HG03342 (cell line): ENCODE measurements around the gene PLD4.
"Not testable (repeated sequence)": the region's sequence is repeated elsewhere in the genome, so short reads cannot be mapped to it uniquely, and the experiment has no call there.

Experiments
- ATAC-seq: cut with Tn5 transposase; IDR thresholded peaks from one replicate; pipeline ENCODE4 v1.9.1; 2021; ENCODE audit warnings: mild to moderate bottlenecking, moderate library complexity; ENCODE audit not compliant: unreplicated experiment

Gene PLD4, protein sequence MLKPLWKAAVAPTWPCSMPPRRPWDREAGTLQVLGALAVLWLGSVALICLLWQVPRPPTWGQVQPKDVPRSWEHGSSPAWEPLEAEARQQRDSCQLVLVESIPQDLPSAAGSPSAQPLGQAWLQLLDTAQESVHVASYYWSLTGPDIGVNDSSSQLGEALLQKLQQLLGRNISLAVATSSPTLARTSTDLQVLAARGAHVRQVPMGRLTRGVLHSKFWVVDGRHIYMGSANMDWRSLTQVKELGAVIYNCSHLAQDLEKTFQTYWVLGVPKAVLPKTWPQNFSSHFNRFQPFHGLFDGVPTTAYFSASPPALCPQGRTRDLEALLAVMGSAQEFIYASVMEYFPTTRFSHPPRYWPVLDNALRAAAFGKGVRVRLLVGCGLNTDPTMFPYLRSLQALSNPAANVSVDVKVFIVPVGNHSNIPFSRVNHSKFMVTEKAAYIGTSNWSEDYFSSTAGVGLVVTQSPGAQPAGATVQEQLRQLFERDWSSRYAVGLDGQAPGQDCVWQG

DNA sequence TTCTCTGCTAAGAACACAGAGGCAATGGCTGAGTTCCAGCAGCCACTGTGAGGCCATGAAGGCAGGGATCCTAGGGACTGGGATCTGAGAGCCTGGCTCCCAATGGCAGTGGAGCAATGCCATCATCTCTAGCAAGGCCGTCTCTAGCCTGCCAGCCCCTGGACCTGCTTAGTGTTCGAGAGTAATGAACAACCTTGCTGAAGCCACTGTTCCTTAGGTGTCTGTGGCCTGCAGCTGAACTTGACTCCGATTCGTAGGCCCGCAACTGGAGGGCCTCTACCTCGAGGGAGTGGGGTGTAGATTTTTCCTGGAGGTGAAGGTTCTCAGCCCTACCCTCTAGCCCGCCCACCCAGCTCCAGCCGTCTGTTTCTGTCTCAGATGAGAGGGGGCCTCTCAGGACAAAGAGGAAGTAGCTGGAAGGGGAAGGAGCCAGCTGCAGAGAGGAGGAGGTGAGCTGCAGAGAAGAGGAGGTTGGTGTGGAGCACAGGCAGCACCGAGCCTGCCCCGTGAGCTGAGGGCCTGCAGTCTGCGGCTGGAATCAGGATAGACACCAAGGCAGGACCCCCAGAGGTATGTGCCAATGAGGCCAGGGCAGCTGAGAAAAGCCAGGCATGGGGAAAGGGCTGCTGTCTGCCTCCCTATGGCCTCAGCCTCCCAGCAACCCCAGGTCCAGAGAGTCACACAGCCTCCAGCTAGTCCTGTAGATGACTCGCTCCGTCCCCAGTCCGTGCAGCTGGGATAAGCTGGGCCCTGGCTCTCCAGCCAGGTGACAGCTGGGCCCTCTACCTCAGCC, at the start of gene PLD4:
TSS of gene PLD4 (plus strand) at position 459 of the 793 bp plus-strand sequence. CDS start 2,262 bp downstream, outside the sequence.
- no peak for ATAC-seq

DNA sequence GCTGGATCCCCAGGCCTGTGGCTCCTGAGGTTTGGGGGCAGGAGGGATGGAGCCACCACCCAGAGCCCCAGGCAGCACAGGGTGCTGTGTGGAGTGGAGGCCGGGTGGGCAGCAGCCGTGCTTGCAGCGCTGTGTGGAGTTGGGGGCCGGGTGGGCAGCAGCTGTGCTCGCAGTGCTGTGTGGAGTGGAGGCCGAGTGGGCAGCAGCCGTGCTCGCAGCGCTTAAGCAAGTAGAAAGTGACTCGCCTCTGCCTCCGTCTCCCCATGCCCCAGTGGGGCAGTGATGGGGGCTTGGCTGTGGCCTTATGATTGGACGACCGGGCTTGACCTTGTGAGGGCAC, 49.3 kb upstream of the PLD4 start:
- ATAC-seq: no peak

DNA sequence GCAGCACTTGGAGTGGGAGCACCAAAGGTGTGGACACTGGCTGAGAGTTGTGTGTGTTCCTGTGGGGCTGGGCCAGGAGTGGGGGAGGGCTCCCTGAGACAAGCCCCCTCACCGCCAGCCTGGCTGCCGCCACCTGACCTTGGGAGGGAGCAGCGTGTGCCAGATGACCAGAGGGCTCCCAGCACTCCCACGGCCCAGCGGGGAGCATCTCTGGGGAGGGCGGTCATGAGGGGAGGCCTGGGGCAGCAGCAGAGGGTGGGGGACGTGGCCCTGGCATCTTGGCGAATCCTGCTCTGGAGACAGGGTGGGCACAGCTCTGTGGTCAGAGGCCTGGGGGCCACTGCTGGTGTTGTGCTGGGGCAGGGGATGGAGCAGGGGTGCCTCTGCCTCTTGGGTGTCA, 48.9 kb upstream of the PLD4 start:
- no peak for ATAC-seq

DNA sequence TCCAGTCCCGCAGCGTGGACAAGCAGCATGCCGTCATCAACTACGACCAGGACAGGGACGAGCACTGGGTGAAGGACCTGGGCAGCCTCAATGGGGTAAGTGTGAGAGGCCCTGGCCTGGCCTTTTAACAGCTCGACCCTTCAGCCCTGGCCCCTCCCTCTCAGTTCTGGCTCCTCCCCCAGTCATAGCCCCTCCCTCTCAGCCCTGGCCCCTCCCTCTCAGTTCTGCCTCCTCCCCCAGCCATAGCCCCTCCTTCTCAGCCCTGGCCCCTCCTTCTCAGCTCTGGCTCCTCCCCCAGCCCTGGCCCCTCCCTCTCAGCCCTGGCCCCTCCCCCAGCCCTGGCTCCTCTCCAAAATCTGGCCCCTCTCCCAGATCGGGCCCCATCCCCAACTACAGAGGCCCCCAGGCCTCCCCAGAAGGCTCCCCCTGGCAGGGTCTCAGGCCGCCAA, 48.4 kb upstream of the PLD4 start:
- ATAC-seq: no peak

DNA sequence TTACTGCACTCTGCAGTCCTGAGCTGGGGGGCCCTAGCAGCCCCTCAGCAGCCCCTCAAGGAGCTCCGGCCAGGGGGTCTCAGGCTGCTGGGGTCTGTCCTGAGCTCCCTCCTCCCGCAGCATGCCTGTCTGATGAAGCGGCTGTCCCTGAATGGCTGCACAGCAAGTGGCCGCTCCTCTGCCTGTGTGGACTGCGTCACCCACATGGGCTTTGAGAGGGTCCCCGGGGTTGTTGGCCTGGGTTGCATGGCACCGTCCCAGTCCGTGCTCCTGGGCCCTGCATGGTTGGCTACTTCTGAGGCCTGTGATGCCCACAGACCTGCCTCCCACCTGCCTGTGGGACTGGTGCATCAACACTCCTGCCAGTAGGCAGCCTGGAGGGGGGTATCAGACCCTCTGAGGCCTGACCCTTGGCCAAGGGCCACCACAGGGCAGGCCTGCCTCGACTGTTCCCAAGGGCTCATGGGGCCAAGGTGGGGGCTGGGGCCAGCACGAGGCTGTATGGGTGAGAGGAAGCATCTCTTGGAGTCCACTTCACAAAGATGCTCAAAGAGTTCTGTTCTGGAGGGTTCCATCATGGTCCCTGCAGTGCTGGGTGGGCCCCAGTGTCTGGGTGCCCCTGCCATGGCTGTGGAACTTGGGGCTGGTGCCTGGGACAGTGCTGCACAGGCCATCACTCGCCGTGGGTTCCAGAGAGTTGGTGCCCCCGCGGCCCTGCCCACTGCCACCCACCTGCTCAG, 47.4 kb upstream of the PLD4 start:
- ATAC-seq: no peak

DNA sequence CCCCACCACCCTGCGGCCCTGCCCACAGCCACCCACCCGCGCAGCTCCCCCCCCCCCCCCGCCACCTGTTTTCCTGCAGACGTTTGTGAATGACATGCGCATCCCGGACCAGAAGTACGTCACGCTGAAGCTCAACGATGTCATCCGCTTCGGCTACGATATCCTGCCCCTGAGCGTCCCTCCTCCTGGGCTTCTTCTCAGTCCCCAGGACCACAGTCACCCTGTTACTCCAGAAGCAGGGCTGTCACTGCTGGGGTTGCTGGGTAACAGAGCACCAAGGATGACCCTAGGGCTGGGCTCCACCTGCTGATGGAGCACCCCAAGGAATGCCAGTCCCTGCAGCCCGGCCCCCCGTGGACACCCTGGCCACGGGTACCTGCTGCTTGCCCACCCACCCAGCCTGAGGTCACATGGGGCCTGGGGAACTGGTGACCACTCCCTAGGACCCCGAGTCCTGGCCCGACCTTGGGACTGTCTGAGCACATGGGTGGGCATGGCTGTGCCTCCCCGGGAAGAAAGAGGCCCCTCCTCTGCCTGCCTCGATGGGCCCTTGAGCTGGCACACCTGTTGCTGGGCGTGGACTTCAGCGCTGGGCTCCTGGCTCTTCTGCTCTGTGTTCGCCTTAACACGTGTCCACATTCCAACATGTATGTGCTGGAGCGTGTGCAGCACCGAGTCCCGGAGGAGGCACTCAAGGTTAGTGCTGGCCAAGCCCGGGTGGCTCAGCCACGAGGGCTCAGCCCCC, 46.7 kb upstream of the PLD4 start:
- no peak for ATAC-seq

DNA sequence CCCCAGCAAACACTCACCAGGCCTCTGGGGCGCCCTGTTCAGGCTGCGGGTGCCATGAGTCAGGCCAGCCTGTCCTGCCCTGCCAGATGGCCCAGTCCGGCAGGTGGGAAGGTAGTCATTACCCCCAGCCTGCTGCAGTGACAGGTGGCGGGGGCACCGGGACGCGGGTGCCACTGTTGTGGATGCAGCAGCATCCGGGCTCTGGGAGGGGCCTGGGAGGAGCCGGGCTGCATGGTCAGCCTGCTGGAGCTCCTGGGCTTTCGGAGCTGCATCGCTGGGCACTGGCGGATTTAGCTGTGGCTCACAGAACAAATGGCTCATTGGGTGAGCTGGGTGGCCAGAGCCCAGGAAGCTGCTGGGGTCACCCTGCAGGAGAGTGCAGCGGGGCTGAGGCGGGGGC, 46.1 kb upstream of the PLD4 start:
- no peak for ATAC-seq

DNA sequence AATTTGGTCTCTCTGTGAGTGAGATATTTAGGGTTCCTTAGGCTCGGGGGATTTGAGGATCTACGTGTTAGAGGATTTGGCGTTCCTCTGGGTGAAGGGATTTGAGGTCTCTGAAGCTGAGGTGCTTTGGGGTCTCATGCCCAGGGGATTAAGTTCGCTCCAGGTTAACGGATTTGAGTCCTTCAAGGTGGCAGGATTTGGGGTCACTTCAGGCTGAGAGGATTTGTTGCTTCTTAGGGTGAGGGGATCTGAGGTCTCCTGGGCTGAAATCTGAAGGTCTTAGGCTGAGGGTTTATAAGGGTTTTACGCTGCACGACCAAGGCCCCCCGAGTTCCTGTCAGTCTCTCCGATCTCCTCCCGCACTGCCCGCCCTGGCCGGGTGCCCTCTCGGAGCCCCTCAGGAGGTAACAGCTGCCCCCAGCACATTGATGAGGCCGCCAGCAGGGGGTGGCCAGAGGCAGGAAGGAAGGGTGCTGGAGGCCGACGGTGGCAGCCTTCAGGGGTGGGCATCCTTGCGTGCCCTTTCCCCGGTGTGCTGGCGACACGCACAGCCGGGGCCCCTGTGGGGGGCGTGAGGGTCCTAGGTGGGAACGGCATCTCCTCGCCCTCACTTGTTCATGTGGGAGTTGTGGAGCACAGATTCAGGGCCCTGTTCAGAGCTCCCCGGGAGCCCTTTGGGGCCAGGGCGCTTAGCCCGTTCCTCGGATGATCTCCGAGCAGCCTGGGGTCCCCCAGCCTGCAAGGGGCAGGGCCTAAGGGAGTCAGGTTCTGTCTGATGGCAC, 45.3 kb upstream of the PLD4 start:
- no peak for ATAC-seq

DNA sequence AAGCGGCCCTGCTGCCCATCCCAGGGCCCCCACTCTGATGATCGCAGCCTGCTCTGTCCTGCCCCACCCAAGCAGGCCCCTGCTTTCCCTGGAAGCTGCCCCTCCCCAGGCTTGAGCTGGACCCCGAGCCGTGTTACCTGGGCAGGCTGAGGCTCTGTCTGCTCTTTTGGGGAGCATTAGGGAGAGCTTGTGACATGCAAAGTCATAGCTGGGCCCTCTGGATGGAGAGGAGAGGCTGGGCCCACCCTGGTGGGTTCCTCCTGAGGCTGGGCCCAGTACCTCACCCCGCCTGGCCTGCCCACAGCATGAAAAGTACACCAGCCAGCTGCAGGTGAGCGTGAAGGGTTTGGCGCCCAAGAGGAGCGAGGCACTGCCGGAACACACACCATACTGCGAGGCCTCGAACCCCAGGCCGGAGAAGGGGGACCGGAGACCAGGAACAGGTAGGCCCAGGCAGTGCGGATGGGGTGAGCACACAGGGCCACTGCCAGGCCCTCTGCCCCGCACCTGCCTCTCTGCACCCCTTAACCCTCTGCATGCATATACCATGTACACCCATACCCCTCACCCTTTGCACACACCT, 44.6 kb upstream of the PLD4 start:
- ATAC-seq: no peak

DNA sequence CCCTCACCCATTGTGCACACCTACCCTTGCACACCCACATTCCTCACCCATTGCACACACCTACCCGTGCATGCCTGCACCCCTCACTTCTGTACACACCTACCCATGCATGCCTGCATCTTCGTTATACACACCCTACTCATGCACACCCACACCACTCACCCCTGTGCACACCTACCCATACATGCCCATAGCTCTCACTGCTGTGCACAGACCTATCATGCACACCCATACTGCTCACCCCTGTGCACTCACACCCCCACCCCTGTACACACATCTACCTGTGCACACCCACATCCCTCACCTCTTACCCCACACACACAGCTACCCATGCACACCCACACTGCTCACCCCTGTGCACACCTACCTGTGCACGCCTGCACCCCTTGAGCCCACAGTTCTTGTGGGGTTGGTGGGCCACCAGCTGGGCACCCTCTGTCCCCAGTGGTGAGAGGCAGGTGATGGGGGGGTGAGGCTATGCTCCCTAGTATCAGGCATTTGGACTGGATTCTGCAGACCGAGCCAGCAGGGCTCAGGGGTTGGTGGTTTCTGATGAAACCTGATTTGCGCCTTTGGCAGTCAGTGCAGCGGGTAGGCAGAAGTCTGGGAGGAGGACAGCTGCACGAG, 44.0 kb upstream of the PLD4 start:
- ATAC-seq: no peak

DNA sequence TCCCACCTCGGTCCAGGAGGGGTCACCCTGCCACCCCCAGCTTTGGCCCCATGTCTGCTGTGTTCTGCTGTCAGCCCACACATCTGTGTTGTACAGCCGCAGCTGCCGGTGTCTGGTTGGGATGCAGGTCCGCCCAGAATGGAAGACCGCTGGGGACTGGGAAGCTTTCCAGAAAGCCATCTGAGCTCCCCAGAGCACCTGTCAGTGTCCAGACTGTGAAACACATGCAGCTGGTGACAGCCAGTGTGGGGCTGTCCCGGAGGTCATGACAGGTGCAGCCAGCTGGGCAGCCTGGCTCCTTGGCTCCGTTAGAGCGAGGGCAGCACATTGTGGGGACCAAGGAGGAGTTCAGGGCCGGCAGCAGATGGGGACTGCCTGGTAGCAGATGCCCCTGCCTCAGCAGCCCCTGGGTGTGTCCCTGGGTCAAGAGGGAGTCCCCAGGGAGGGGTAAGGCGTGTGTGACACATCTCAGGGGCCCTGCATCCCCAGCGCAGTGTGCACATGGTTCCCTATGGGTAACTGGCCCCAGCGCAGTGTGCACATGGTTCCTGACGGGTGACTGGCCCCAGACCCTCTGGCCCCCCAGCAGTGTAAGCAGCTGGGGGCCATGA, 43.2 kb upstream of the PLD4 start:
- ATAC-seq: no peak

DNA sequence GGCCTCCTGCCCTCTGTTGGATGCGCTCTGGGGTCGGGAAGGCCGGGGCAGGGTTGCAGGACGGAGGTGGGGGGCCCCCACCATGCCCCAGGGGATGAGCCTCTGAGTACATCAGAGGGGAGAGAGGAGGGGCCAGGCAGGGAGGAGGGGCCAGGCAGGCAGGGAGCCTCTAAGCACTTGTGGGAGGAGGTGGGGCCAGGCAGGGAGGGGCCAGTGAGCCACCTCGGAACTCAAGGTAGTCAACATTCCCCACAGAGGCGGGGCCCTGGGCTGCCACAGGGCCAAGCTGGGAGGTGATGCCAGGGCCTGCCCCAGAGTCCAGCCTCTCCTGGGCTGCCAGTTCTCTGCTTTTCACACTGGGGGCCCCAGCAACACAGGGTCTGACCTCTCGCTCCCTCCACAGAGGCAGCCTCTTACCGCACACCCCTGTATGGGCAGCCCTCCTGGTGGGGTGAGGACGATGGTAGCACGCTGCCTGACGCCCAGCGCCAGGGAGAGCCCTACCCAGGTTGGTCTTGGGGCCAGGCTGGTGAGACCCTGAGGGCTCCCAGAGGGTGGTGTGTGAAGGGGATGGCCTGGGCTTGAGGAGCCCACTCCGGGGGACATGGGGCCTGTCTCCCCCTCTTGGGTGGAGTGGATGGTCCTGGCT, 42.2 kb upstream of the PLD4 start:
- ATAC-seq: no peak

DNA sequence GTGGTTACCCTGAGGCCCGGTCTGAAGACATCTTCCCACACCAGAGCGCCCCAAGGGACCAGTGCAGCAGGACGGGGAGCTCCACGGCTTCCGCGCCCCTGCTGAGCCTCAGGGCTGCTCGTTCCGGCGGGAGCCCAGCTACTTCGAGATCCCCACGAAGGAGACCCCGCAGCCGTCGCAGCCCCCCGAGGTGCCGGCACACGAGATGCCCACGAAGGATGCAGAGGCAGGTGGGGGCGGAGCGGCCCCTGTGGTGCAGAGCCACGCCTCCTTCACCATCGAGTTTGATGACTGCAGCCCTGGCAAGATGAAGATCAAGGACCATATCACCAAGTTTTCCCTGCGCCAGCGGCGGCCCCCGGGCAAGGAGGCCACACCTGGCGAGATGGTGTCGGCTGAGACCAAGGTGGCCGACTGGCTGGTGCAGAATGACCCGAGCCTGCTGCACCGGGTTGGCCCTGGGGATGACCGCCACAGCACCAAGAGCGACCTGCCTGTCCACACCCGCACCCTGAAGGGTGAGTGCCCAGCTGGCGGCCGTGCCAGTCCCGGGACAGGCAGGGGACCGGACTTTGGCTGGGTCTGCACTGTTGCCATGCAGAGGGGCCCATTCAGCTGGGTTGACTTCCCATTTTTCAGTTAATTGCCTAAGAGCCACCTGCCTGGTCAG, 41.6 kb upstream of the PLD4 start:
- ATAC-seq: no peak

DNA sequence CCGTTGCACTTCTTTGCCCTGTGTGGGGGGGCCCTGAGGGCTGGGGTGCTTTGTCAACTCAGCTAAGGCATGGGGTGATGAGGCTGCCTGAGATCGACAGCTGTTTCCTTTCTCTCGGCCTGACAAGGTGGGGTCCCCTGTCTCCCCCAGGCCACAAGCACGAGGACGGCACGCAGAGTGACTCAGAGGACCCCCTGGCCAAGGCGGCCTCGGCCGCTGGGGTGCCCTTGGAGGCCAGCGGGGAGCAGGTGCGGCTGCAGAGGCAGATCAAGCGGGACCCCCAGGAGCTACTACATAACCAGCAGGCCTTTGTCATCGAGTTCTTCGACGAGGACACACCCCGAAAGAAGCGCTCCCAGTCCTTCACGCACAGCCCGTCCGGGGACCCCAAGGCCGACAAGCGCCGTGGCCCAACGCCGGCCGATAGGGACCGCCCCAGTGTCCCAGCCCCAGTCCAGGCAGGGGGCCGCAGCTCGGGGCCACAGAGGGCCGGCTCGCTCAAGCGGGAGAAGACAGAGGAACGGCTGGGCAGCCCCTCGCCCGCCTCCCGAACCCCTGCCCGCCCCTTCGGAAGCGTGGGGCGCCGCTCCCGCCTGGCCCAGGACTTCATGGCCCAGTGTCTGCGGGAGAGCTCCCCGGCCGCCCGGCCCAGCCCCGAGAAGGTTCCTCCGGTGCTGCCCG, 40.9 kb upstream of the PLD4 start:
- ATAC-seq: no peak

DNA sequence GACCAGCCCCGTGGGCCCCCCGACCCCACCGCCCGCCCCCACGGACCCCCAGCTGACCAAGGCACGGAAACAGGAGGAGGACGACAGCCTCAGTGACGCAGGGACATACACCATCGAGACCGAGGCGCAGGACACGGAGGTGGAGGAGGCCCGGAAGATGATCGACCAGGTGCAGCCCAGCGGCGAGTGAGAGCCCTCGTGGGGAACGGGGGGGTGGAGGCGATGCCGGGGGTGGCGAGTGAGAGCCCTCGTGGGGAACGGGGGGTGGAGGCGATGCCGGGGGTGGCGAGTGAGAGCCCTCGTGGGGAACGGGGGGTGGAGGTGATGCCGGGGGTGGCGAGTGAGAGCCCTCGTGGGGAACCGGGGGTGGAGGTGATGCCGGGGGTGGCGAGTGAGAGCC, 40.3 kb upstream of the PLD4 start:
- ATAC-seq: not testable (repeated sequence)

DNA sequence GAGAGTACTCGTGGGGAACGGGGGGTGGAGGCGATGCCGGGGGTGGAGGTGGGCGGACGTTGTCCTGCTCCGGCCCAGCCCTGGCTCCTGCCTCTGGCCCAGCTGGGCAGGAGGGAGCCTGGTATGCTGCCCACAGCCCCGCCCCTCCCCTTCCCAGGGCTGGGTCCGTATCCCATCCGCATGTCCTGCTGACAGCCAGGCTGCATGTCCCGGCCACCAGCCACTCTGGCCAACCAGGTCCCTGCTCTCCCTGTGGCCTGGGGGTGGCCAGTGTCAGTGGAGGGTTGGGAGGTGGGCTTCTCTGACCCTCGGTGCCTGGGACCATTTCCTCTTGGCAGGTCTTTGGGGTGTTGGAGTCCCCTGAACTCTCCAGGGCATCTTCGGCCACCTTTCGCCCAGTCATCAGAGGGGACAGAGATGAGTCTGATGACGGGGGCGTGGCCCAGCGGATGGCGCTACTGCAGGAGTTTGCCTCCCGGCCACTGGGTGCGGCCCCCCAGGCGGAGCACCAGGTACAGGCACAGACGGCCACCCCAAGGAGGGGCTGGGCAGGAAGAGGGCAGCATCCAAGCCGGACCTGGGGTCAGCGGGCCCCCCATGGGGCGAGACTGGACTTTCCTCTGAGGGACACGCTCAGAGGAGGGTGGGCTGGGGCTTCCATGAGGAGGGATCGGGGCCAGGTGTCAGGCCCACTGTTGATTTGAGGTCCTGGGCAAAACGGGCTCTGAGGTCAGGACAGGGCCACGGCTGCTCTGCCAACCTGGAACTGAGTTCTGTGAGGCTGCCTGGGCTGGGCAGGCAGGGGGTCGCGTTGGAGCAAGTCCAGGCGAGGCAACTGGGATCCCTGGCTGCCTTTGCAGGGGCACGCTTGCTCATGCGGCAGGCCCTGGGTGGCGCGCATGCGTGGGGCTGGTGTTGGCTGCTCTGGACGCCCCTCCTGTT, 39.4 kb upstream of the PLD4 start:
- no peak for ATAC-seq
